ENCODE measurements around the gene C1QC. TPM values are rescaled to one million over a fixed set of nuclear protein-coding genes. Genes with fewer than 3 reads are reported as not detected.

Gene C1QC
- total and polyA plus RNA-seq, 4 donors = 52.9 to 242 (median 104) TPM

DNA sequence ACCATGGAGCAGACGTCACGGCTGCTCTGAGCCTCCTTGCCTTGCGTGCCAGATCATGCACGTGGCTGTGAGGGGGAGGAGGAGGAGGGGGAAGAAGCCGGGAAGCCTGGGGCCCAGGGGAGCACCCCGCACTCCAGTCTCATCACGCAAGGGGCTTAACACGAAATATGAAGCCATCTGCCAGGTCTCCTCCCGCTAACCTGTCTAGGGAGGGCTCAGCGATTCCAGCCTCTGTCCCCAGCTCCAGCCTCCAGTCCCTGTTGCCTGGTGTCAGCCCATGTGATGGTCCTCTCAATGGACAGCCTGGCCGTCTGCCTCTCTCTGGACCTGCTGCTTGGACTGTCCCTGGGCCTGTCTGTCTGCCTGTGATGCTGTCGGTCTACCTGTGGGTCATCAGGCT, 29.5 kb upstream of the C1QC start:
- no peak overlapping the region for H3K4me3 ChIP-seq (ENCODE audit: low read depth in 1 of 3, low read length in 3 of 3)
- no peak for DNase-seq (ENCODE audit: low spot score)
- 55% methylated on average over 12 of the region's 12 CpGs for whole genome bisulfite sequencing
- TF ChIP-seq, protein P1, sequence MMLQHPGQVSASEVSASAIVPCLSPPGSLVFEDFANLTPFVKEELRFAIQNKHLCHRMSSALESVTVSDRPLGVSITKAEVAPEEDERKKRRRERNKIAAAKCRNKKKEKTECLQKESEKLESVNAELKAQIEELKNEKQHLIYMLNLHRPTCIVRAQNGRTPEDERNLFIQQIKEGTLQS (IDR thresholded peaks at IDR 0.05) = no peak
- TF ChIP-seq, protein P2, sequence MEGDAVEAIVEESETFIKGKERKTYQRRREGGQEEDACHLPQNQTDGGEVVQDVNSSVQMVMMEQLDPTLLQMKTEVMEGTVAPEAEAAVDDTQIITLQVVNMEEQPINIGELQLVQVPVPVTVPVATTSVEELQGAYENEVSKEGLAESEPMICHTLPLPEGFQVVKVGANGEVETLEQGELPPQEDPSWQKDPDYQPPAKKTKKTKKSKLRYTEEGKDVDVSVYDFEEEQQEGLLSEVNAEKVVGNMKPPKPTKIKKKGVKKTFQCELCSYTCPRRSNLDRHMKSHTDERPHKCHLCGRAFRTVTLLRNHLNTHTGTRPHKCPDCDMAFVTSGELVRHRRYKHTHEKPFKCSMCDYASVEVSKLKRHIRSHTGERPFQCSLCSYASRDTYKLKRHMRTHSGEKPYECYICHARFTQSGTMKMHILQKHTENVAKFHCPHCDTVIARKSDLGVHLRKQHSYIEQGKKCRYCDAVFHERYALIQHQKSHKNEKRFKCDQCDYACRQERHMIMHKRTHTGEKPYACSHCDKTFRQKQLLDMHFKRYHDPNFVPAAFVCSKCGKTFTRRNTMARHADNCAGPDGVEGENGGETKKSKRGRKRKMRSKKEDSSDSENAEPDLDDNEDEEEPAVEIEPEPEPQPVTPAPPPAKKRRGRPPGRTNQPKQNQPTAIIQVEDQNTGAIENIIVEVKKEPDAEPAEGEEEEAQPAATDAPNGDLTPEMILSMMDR (IDR thresholded peaks at IDR 0.05; ENCODE audit: low read depth, low read length, missing input control) = no peak
- TF ChIP-seq TAF1 (conservative IDR thresholded peaks at IDR 0.05) (no peak), RAD21 (IDR thresholded peaks at IDR 0.05) (no peak)
- no peak overlapping the region for H3K27ac ChIP-seq (ENCODE audit: low read depth in 1 of 2, low read length in 2 of 2)
- peaks cover 0 to 13% (median 4%) of the 10 kb centered on the region in 4 donors for H3K27me3 ChIP-seq (ENCODE audit: control insufficient read depth in 4 of 4, insufficient read depth in 4 of 4, low read length in 3 of 4)
- H3K9ac ChIP-seq (ENCODE audit: low read depth in 1 of 2, low read length in 2 of 2) = no peak overlapping the region
- no peaks in the 10 kb centered on the region for H3K36me3 ChIP-seq (ENCODE audit: control insufficient read depth in 4 of 4, insufficient read depth in 3 of 4, low read depth in 1 of 4, low read length in 3 of 4)
- H3K4me1 ChIP-seq (ENCODE audit: control insufficient read depth in 4 of 4, insufficient read depth in 4 of 4, low read length in 3 of 4) = no peaks in the 10 kb centered on the region
- peaks cover 0 to 2% (median 0%) of the 10 kb centered on the region in 4 donors for H3K9me3 ChIP-seq (ENCODE audit: control insufficient read depth in 4 of 4, low read length in 3 of 4)

DNA sequence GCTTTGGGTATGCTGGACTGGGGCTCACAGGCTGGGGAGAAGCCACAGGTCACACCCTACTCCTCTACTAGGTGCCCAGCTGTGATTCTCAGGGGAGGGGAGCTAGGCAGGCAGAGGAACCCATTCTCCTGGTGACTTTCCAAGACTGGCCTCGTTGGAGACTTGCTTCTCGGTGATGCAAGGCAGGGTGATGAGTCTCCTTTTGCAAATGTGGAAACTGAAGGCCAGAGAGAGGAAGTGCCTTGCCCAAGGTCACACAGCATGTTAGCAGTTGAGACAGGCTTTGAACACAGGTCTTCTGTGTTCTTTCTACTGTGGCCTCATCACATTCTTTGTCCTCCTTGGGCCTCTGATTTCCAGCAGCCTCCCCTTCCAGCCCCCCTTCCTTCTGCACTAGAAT, 27.5 kb upstream of the C1QC start:
- Histone ChIP-seq H3K4me1 (ENCODE audit: control insufficient read depth in 4 of 4, insufficient read depth in 4 of 4, low read length in 3 of 4) (no peaks in the 10 kb centered on the region), H3K9ac (ENCODE audit: low read depth in 1 of 2, low read length in 2 of 2) (no peak overlapping the region), H3K27me3 (ENCODE audit: control insufficient read depth in 4 of 4, insufficient read depth in 4 of 4, low read length in 3 of 4) (peaks cover 0 to 10% (median 4%) of the 10 kb centered on the region in 4 donors), H3K9me3 (ENCODE audit: control insufficient read depth in 4 of 4, low read length in 3 of 4) (peaks cover 0 to 2% (median 0%) of the 10 kb centered on the region in 4 donors), H3K4me3 (ENCODE audit: low read depth in 1 of 3, low read length in 3 of 3) (no peak overlapping the region), H3K27ac (ENCODE audit: low read depth in 1 of 2, low read length in 2 of 2) (no peak overlapping the region), H3K36me3 (ENCODE audit: control insufficient read depth in 4 of 4, insufficient read depth in 3 of 4, low read depth in 1 of 4, low read length in 3 of 4) (no peaks in the 10 kb centered on the region)
- WGBS = 59% methylated on average over 2 of the region's 2 CpGs
- no peak for DNase-seq (ENCODE audit: low spot score)
- TF ChIP-seq RXRA (IDR thresholded peaks at IDR 0.05) = no peak
- no peak for TF ChIP-seq HNF4G (IDR thresholded peaks at IDR 0.05)
- no peak for TF ChIP-seq FOXA2 (IDR thresholded peaks at IDR 0.05)
- TF ChIP-seq TAF1 (conservative IDR thresholded peaks at IDR 0.05) = no peak
- TF ChIP-seq, protein P3, sequence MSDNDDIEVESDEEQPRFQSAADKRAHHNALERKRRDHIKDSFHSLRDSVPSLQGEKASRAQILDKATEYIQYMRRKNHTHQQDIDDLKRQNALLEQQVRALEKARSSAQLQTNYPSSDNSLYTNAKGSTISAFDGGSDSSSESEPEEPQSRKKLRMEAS (IDR thresholded peaks at IDR 0.05) = no peak
- TF ChIP-seq, protein P4, sequence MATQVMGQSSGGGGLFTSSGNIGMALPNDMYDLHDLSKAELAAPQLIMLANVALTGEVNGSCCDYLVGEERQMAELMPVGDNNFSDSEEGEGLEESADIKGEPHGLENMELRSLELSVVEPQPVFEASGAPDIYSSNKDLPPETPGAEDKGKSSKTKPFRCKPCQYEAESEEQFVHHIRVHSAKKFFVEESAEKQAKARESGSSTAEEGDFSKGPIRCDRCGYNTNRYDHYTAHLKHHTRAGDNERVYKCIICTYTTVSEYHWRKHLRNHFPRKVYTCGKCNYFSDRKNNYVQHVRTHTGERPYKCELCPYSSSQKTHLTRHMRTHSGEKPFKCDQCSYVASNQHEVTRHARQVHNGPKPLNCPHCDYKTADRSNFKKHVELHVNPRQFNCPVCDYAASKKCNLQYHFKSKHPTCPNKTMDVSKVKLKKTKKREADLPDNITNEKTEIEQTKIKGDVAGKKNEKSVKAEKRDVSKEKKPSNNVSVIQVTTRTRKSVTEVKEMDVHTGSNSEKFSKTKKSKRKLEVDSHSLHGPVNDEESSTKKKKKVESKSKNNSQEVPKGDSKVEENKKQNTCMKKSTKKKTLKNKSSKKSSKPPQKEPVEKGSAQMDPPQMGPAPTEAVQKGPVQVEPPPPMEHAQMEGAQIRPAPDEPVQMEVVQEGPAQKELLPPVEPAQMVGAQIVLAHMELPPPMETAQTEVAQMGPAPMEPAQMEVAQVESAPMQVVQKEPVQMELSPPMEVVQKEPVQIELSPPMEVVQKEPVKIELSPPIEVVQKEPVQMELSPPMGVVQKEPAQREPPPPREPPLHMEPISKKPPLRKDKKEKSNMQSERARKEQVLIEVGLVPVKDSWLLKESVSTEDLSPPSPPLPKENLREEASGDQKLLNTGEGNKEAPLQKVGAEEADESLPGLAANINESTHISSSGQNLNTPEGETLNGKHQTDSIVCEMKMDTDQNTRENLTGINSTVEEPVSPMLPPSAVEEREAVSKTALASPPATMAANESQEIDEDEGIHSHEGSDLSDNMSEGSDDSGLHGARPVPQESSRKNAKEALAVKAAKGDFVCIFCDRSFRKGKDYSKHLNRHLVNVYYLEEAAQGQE (IDR thresholded peaks at IDR 0.05) = no peak
- TF ChIP-seq, protein P2 (IDR thresholded peaks at IDR 0.05; ENCODE audit: low read depth, low read length, missing input control) = no peak
- TF ChIP-seq HNF4A (conservative IDR thresholded peaks at IDR 0.05) = no peak
- TF ChIP-seq EGR1 (IDR thresholded peaks at IDR 0.05; ENCODE audit: low read depth in 2 of 2) = no peak
- TF ChIP-seq GABPA (IDR thresholded peaks at IDR 0.05 in 1 of 2, conservative IDR thresholded peaks at IDR 0.05 in 1 of 2) = no peak
- TF ChIP-seq, protein P1 (IDR thresholded peaks at IDR 0.05) = no peak
- no peak for TF ChIP-seq RAD21 (IDR thresholded peaks at IDR 0.05)

Data from liver (tissue), 9 donors.